Transverse colon (tissue), 4 donors: Measurements from ENCODE around the gene NLRX1. TPM values are rescaled to one million over a fixed set of nuclear protein-coding genes. Genes with fewer than 3 reads are reported as not detected.

Source experiments
- DNase-seq: peaks from one replicate; pipeline ENCODE4 v3.0.0-alpha.2; 2019
- H3K27ac ChIP-seq, 4 donors: fragments of 200-600 bp; sonication (generic); 2 replicates each; pipeline ENCODE4 v1.5.1; 2016 to 2018; ENCODE audit warnings: inconsistent platforms in 4 of 4
- H3K27me3 ChIP-seq: fragments of 200-600 bp; sonication (generic); 2 replicates; pipeline ENCODE4 v1.5.1; 2017; ENCODE audit warnings: inconsistent platforms
- H3K36me3 ChIP-seq, 4 donors: fragments of 200-600 bp; sonication (generic); 2 replicates each; pipeline ENCODE4 v1.5.1; 2017 to 2019; ENCODE audit warnings: inconsistent platforms in 4 of 4
- H3K4me1 ChIP-seq, 4 donors: fragments of 200-600 bp; sonication (generic); 2 replicates each; pipeline ENCODE4 v1.5.1; 2017 to 2020; ENCODE audit warnings: inconsistent platforms in 4 of 4
- H3K4me3 ChIP-seq, 4 donors: fragments of 200-600 bp; sonication (generic); 1 replicate in 1 of 4; 2 replicates in 3 of 4; pipeline versions ENCODE4 v1.5.1 to v1.6.1; 2017 to 2019; ENCODE audit warnings: inconsistent platforms in 4 of 4
- H3K9me3 ChIP-seq, 2 donors: fragments of 200-600 bp; sonication (generic); 2 replicates each; pipeline ENCODE4 v1.5.1; 2017 to 2019; ENCODE audit warnings: inconsistent platforms in 2 of 2
- CTCF ChIP-seq, 5 experiments: fragments of 200-600 bp in 3 of 5; fragments of 450-650 bp in 2 of 5; sonication (generic) in 3 of 5; IDR thresholded peaks; 1 replicate in 2 of 5; 2 replicates in 3 of 5; pipeline ENCODE4 v1.5.1; 2016 to 2017; ENCODE audit warnings: antibody characterized with exemption in 5 of 5, inconsistent platforms in 3 of 5, mild to moderate bottlenecking in 2 of 5, moderate library complexity in 1 of 5
- EP300 ChIP-seq: sonication (generic); formaldehyde crosslinking; IDR thresholded peaks from one replicate; pipeline ENCODE4 v1.6.1; 2017; ENCODE audit warnings: antibody characterized with exemption, low read depth
- POLR2A ChIP-seq: fragments of 450-650 bp; IDR thresholded peaks from one replicate; pipeline ENCODE4 v1.6.1; 2016; ENCODE audit warnings: antibody characterized with exemption, mild to moderate bottlenecking, moderate library complexity
- POLR2AphosphoS5 ChIP-seq, 3 donors: sonication (generic); formaldehyde crosslinking; IDR thresholded peaks; one replicate each; pipeline ENCODE4 v1.6.1; 2016; ENCODE audit warnings: antibody characterized with exemption in 3 of 3
- WGBS, 2 donors: methylation state at CpG; one replicate each; pipeline ENCODE4 v1.1.5; 2018; ENCODE audit warnings: low coverage in 1 of 2; 5-methylcytosine and 5-hydroxymethylcytosine counted together
- in situ Hi-C, 4 donors: fragments of 200-750 bp; cut with MboI; loops; one replicate each; pipeline versions ENCODE4 v1.15.0 to v1.15.1; 2017; ENCODE audit warnings: low sequenced_read_pairs in 3 of 4, low pct_ligation_motif_present in 1 of 4, low pct_unique_long_range_greater_than_20kb in 1 of 4
- intact Hi-C: fragments of 100-400 bp; cut with DNase I; formaldehyde crosslinking; loops from one replicate; pipeline ENCODE4 v1.15.1; 2023; ENCODE audit warnings: low total_unique reads
- total RNA-seq, 4 donors: library from RNA; depleted of rRNA; stranded (reverse); fragments of >200 nt; gene quantifications; one replicate each; pipeline ENCODE4 v1.1.0, GENCODE V29; 2016

NLRX1 gene
- total RNA-seq, 4 donors from 2014 or later, result 16.4 to 30.1 (median 18.2) TPM

- peak in 2 of 5 experiments; percentile 9 to 11 for TF ChIP-seq CTCF (IDR thresholded peaks at IDR 0.05)
- TF ChIP-seq POLR2A, result no peak
- in situ Hi-C loops, result no loop called here
- Histone ChIP-seq H3K27ac (no peak overlapping the region), H3K4me1 (no peaks in the 10 kb centered on the region), H3K4me3 (no peak overlapping the region), H3K36me3 (no peaks in the 10 kb centered on the region), H3K9me3 (no peaks in the 10 kb centered on the region), H3K27me3 (peaks cover 11% of the 10 kb centered on the region)
- intact Hi-C loops, result no loop called here
- DNase-seq, result peak; percentile 41
- WGBS, 2 donors, result 33 to 36% methylated on average over 4 to 8 of the region's 8 CpGs
Measured at GRCh38 chr11:119155733-119156492, 12.6 kb upstream of the NLRX1 start.

- Histone ChIP-seq H3K27me3 (peaks cover 8% of the 10 kb centered on the region), H3K4me3 (no peak overlapping the region), H3K9me3 (no peaks in the 10 kb centered on the region), H3K36me3 (no peaks in the 10 kb centered on the region), H3K27ac (no peak overlapping the region), H3K4me1 (no peaks in the 10 kb centered on the region)
- no peak for DNase-seq
- no peak for TF ChIP-seq POLR2A
- TF ChIP-seq EP300, result no peak
- no peak for TF ChIP-seq POLR2AphosphoS5 (IDR thresholded peaks at IDR 0.05)
- in situ Hi-C loops, result no loop called here
- WGBS, 2 donors, result 82 to 100% methylated on average over 2 to 10 of the region's 10 CpGs
- intact Hi-C loops, result no loop called here
Measured at GRCh38 chr11:119156496-119156895, 12.0 kb upstream of the NLRX1 start.

GRCh38 chr11:119157063-119157462 is 11.5 kb upstream of the NLRX1 start:
- no peak overlapping the region for H3K27ac ChIP-seq
- no peaks in the 10 kb centered on the region for H3K4me1 ChIP-seq
- H3K9me3 ChIP-seq, result no peaks in the 10 kb centered on the region
- in situ Hi-C loops (no loop called here), intact Hi-C loops (no loop called here)
- H3K4me3 ChIP-seq, result no peak overlapping the region
- WGBS, 2 donors, result 46 to 80% methylated on average over 1 to 3 of the region's 3 CpGs
- TF ChIP-seq POLR2AphosphoS5 (IDR thresholded peaks at IDR 0.05) (no peak), EP300 (no peak), POLR2A (no peak), CTCF (IDR thresholded peaks at IDR 0.05) (no peak)
- DNase-seq, result no peak
- H3K27me3 ChIP-seq, result peaks cover 8% of the 10 kb centered on the region
- H3K36me3 ChIP-seq, result no peaks in the 10 kb centered on the region

GRCh38 chr11:119158467-119158866 is 10.1 kb upstream of the NLRX1 start:
- in situ Hi-C loops, result no loop called here
- Histone ChIP-seq H3K27ac (no peak overlapping the region), H3K36me3 (no peaks in the 10 kb centered on the region), H3K4me3 (no peak overlapping the region), H3K27me3 (peaks cover 8% of the 10 kb centered on the region), H3K9me3 (no peaks in the 10 kb centered on the region), H3K4me1 (no peaks in the 10 kb centered on the region)
- TF ChIP-seq POLR2A (no peak), POLR2AphosphoS5 (IDR thresholded peaks at IDR 0.05) (no peak), CTCF (IDR thresholded peaks at IDR 0.05) (no peak), EP300 (no peak)
- no peak for DNase-seq
- intact Hi-C loops, result no loop called here
- WGBS, 2 donors, result 92% methylated on average over 6 to 13 of the region's 13 CpGs
